Astrocyte of the hippocampus (primary cell): Measurements from ENCODE around the gene CYP2C19.
"Not testable (repeated sequence)": the region's sequence is repeated elsewhere in the genome, so short reads cannot be mapped to it uniquely, and the experiment has no call there.

Experiments used
- DNase-seq: peaks from one replicate; pipeline ENCODE4 v3.0.0; 2011; ENCODE audit warnings: low read depth, low spot score

The CYP2C19 gene

GRCh38 chr10:94879214-94879613 is 116.7 kb downstream of the CYP2C19 start:
- no peak for DNase-seq

- no peak for DNase-seq
Observed at GRCh38 chr10:94889123-94889522, 126.6 kb downstream of the CYP2C19 start.

GRCh38 chr10:94890264-94891022 is 128.0 kb downstream of the CYP2C19 start:
- DNase-seq = no peak

- DNase-seq = not testable (repeated sequence)
Observed at GRCh38 chr10:94898414-94898813, 135.9 kb downstream of the CYP2C19 start.

GRCh38 chr10:94902080-94902479 is 139.6 kb downstream of the CYP2C19 start:
- no peak for DNase-seq

- no peak for DNase-seq
Observed at GRCh38 chr10:94902570-94902969, 140.1 kb downstream of the CYP2C19 start.
